ENCODE data around the gene DNM2.

Gene DNM2

GRCh38 chr19:10773969-10774368, 56.1 kb downstream of the DNM2 start:
- H3K9me3 Mint-ChIP-seq, result no peaks in the 10 kb centered on the region
- peaks cover 37% of the 10 kb centered on the region for H3K4me1 Mint-ChIP-seq
- H3K4me3 Mint-ChIP-seq, result no peak overlapping the region
- peaks cover 50% of the 10 kb centered on the region for H3K36me3 Mint-ChIP-seq
- CTCF ChIA-PET, result interaction anchor here (0.9 kb wide), 1 partner anchor 56 kb away, joined by 3 read pairs; the partner anchor contains the start of gene DNM2
- no peaks in the 10 kb centered on the region for H3K27me3 Mint-ChIP-seq
- no peak for DNase-seq
- H3K27ac Mint-ChIP-seq, result no peak overlapping the region

GRCh38 chr19:10774893-10775292, 57.0 kb downstream of the DNM2 start:
- Mint-ChIP-seq H3K9me3 (no peaks in the 10 kb centered on the region), H3K4me1 (peaks cover 31% of the 10 kb centered on the region), H3K27ac (peak overlapping the region; percentile 45), H3K36me3 (peaks cover 55% of the 10 kb centered on the region), H3K4me3 (no peak overlapping the region), H3K27me3 (no peaks in the 10 kb centered on the region)
- CTCF ChIA-PET, result no interaction called here
- no peak for DNase-seq

GRCh38 chr19:10776900-10777650, 59.2 kb downstream of the DNM2 start:
- Mint-ChIP-seq H3K27me3 (no peaks in the 10 kb centered on the region), H3K4me3 (no peak overlapping the region), H3K27ac (no peak overlapping the region), H3K9me3 (no peaks in the 10 kb centered on the region), H3K36me3 (peaks cover 64% of the 10 kb centered on the region), H3K4me1 (peaks cover 28% of the 10 kb centered on the region)
- no peak for DNase-seq
- CTCF ChIA-PET, result no interaction called here

- Mint-ChIP-seq H3K9me3 (no peaks in the 10 kb centered on the region), H3K27ac (no peak overlapping the region), H3K36me3 (peaks cover 70% of the 10 kb centered on the region), H3K4me1 (peaks cover 17% of the 10 kb centered on the region), H3K4me3 (no peak overlapping the region), H3K27me3 (no peaks in the 10 kb centered on the region)
- CTCF ChIA-PET, result interaction anchor here (0.6 kb wide), 1 partner anchor 158 kb away, joined by 3 read pairs; no protein-coding TSS in a partner anchor
- DNase-seq, result no peak
Measured at GRCh38 chr19:10780368-10780767, 62.5 kb downstream of the DNM2 start.

- Mint-ChIP-seq H3K27ac (no peak overlapping the region), H3K27me3 (no peaks in the 10 kb centered on the region), H3K4me1 (peaks cover 2% of the 10 kb centered on the region), H3K9me3 (no peaks in the 10 kb centered on the region), H3K36me3 (peaks cover 68% of the 10 kb centered on the region), H3K4me3 (no peak overlapping the region)
- CTCF ChIA-PET, result no interaction called here
- no peak for DNase-seq
Measured at GRCh38 chr19:10782795-10783194, 64.9 kb downstream of the DNM2 start.

GRCh38 chr19:10784257-10784656, 66.4 kb downstream of the DNM2 start:
- H3K36me3 Mint-ChIP-seq, result peaks cover 68% of the 10 kb centered on the region
- DNase-seq, result no peak
- H3K9me3 Mint-ChIP-seq, result no peaks in the 10 kb centered on the region
- no peaks in the 10 kb centered on the region for H3K27me3 Mint-ChIP-seq
- no peak overlapping the region for H3K4me3 Mint-ChIP-seq
- H3K27ac Mint-ChIP-seq, result peak overlapping the region; percentile 55
- CTCF ChIA-PET, result interaction anchor here (1.4 kb wide), 1 partner anchor 65 kb away, joined by 3 read pairs; no protein-coding TSS in a partner anchor
- H3K4me1 Mint-ChIP-seq, result peaks cover 2% of the 10 kb centered on the region

- CTCF ChIA-PET, result no interaction called here
- DNase-seq, result no peak
- Mint-ChIP-seq H3K27ac (no peak overlapping the region), H3K27me3 (no peaks in the 10 kb centered on the region), H3K4me3 (no peak overlapping the region), H3K36me3 (peaks cover 46% of the 10 kb centered on the region), H3K4me1 (no peaks in the 10 kb centered on the region), H3K9me3 (no peaks in the 10 kb centered on the region)
Measured at GRCh38 chr19:10788146-10788545, 70.3 kb downstream of the DNM2 start.

- Mint-ChIP-seq H3K9me3 (no peaks in the 10 kb centered on the region), H3K27ac (no peak overlapping the region), H3K36me3 (peaks cover 38% of the 10 kb centered on the region), H3K27me3 (no peaks in the 10 kb centered on the region), H3K4me1 (no peaks in the 10 kb centered on the region), H3K4me3 (no peak overlapping the region)
- CTCF ChIA-PET, result no interaction called here
- no peak for DNase-seq
Measured at GRCh38 chr19:10789866-10790265, 72.0 kb downstream of the DNM2 start.

- Mint-ChIP-seq H3K27me3 (no peaks in the 10 kb centered on the region), H3K4me3 (no peak overlapping the region), H3K4me1 (peaks cover 34% of the 10 kb centered on the region), H3K9me3 (no peaks in the 10 kb centered on the region), H3K36me3 (peaks cover 43% of the 10 kb centered on the region), H3K27ac (peak overlapping the region; percentile 97)
- CTCF ChIA-PET, result no interaction called here
- DNase-seq, result no peak
Measured at GRCh38 chr19:10796653-10797052, 78.8 kb downstream of the DNM2 start.

- Mint-ChIP-seq H3K4me1 (peaks cover 34% of the 10 kb centered on the region), H3K9me3 (no peaks in the 10 kb centered on the region), H3K27ac (peak overlapping the region; percentile 97), H3K27me3 (no peaks in the 10 kb centered on the region), H3K4me3 (peak overlapping the region; percentile 65), H3K36me3 (peaks cover 41% of the 10 kb centered on the region)
- CTCF ChIA-PET, result no interaction called here
- peak; percentile 37 for DNase-seq
Measured at GRCh38 chr19:10797078-10797477, 79.2 kb downstream of the DNM2 start.

- peak; percentile 88 for DNase-seq
- H3K27me3 Mint-ChIP-seq, result no peaks in the 10 kb centered on the region
- CTCF ChIA-PET, result no interaction called here
- H3K27ac Mint-ChIP-seq, result peak overlapping the region; percentile 97
- peak overlapping the region; percentile 65 for H3K4me3 Mint-ChIP-seq
- peaks cover 34% of the 10 kb centered on the region for H3K4me1 Mint-ChIP-seq
- H3K9me3 Mint-ChIP-seq, result no peaks in the 10 kb centered on the region
- H3K36me3 Mint-ChIP-seq, result peaks cover 38% of the 10 kb centered on the region
Measured at GRCh38 chr19:10797541-10798256, 79.8 kb downstream of the DNM2 start.

GRCh38 chr19:10800488-10800887, 82.6 kb downstream of the DNM2 start:
- Mint-ChIP-seq H3K27me3 (no peaks in the 10 kb centered on the region), H3K4me1 (peaks cover 32% of the 10 kb centered on the region), H3K4me3 (no peak overlapping the region), H3K27ac (no peak overlapping the region), H3K9me3 (no peaks in the 10 kb centered on the region), H3K36me3 (peaks cover 47% of the 10 kb centered on the region)
- DNase-seq, result no peak
- CTCF ChIA-PET, result no interaction called here

- CTCF ChIA-PET, result no interaction called here
- Mint-ChIP-seq H3K9me3 (no peaks in the 10 kb centered on the region), H3K4me1 (peaks cover 18% of the 10 kb centered on the region)
Measured at GRCh38 chr19:10802479-10802878, 84.6 kb downstream of the DNM2 start.

GRCh38 chr19:10803252-10803651, 85.4 kb downstream of the DNM2 start:
- H3K27me3 Mint-ChIP-seq, result no peaks in the 10 kb centered on the region
- H3K27ac Mint-ChIP-seq, result peak overlapping the region; percentile 64
- no peak for DNase-seq
- H3K36me3 Mint-ChIP-seq, result peaks cover 41% of the 10 kb centered on the region
- H3K9me3 Mint-ChIP-seq, result no peaks in the 10 kb centered on the region
- no peak overlapping the region for H3K4me3 Mint-ChIP-seq
- H3K4me1 Mint-ChIP-seq, result peaks cover 15% of the 10 kb centered on the region
- CTCF ChIA-PET, result no interaction called here

More at GRCh38 chr19:10802479-10802878, 84.6 kb downstream of the DNM2 start:
- DNase-seq, result no peak
- H3K4me3 Mint-ChIP-seq, result no peak overlapping the region
- H3K27ac Mint-ChIP-seq, result no peak overlapping the region
- no peaks in the 10 kb centered on the region for H3K27me3 Mint-ChIP-seq
- peaks cover 44% of the 10 kb centered on the region for H3K36me3 Mint-ChIP-seq
